MM.1S (cell line): ENCODE data around the gene RPA3.

Source experiments
- CTCF ChIP-seq: fragments of 300-600 bp; sonication (generic); IDR thresholded peaks from 2 replicates; pipeline ENCODE4 v1.5.1; 2016; ENCODE audit warnings: antibody characterized with exemption, low read length, mixed read lengths
- EZH2 ChIP-seq: fragments of 300-600 bp; sonication (generic); optimal IDR thresholded peaks from 2 replicates; pipeline ENCODE3; 2017; ENCODE audit warnings: low read depth, mild to moderate bottlenecking, antibody characterized with exemption, low read length, mixed read lengths

GRCh38 chr7:7707246-7707645 lies 11.2 kb downstream of the RPA3 start:
- TF ChIP-seq CTCF (no peak), EZH2 (no peak)
